Nephron (organoid): ENCODE measurements around the gene CACNA2D3.

Source experiments
- H3K27ac Mint-ChIP-seq, 3 experiments: 2 replicates each; pipeline ENCODE4 v1.8.0; 2020; ENCODE audit warnings: mixed read lengths in 3 of 3, mild to moderate bottlenecking in 2 of 3, moderate library complexity in 1 of 3
- H3K27me3 Mint-ChIP-seq: 2 replicates; pipeline ENCODE4 v1.8.0; 2021; ENCODE audit warnings: low read depth, mild to moderate bottlenecking, moderate library complexity, mixed read lengths
- H3K36me3 Mint-ChIP-seq: 2 replicates; pipeline ENCODE4 v1.8.0; 2020; ENCODE audit warnings: low read depth, mixed read lengths
- H3K4me1 Mint-ChIP-seq: 2 replicates; pipeline ENCODE4 v1.8.0; 2020; ENCODE audit warnings: mixed read lengths
- H3K4me3 Mint-ChIP-seq, 3 experiments: 2 replicates each; pipeline ENCODE4 v1.8.0; 2020; ENCODE audit warnings: mild to moderate bottlenecking in 3 of 3, mixed read lengths in 3 of 3, moderate library complexity in 2 of 3
- H3K9me3 Mint-ChIP-seq: 2 replicates; pipeline ENCODE4 v1.8.0; 2020; ENCODE audit warnings: mixed read lengths
- CTCF ChIP-seq, 3 experiments: fragments of 200-600 bp; sonication (generic); IDR thresholded peaks; one replicate each; pipeline ENCODE4 v1.5.0; 2021; ENCODE audit warnings: antibody characterized with exemption in 3 of 3; ENCODE audit not compliant: unreplicated experiment in 3 of 3

CACNA2D3 gene

GRCh38 chr3:54518011-54518675 lies 395.8 kb downstream of the CACNA2D3 start:
- no peaks in the 10 kb centered on the region for H3K36me3 Mint-ChIP-seq
- H3K4me1 Mint-ChIP-seq = no peaks in the 10 kb centered on the region
- no peak overlapping the region for H3K4me3 Mint-ChIP-seq
- peaks cover 4% of the 10 kb centered on the region for H3K27me3 Mint-ChIP-seq
- H3K27ac Mint-ChIP-seq = no peak overlapping the region
- peaks cover 18% of the 10 kb centered on the region for H3K9me3 Mint-ChIP-seq
- TF ChIP-seq CTCF (IDR thresholded peaks at IDR 0.05; ENCODE audit: unreplicated experiment in 3 of 3) = no peak

GRCh38 chr3:54519493-54519892 lies 397.1 kb downstream of the CACNA2D3 start:
- Mint-ChIP-seq H3K27me3 (peaks cover 4% of the 10 kb centered on the region), H3K4me3 (no peak overlapping the region), H3K4me1 (no peaks in the 10 kb centered on the region), H3K9me3 (peaks cover 28% of the 10 kb centered on the region), H3K36me3 (no peaks in the 10 kb centered on the region), H3K27ac (no peak overlapping the region)
- TF ChIP-seq CTCF (IDR thresholded peaks at IDR 0.05; ENCODE audit: unreplicated experiment in 3 of 3) = no peak

GRCh38 chr3:54520060-54520459 lies 397.7 kb downstream of the CACNA2D3 start:
- Mint-ChIP-seq H3K27me3 (peaks cover 4% of the 10 kb centered on the region), H3K36me3 (no peaks in the 10 kb centered on the region), H3K4me3 (no peak overlapping the region), H3K27ac (no peak overlapping the region), H3K9me3 (peaks cover 31% of the 10 kb centered on the region), H3K4me1 (no peaks in the 10 kb centered on the region)
- no peak for TF ChIP-seq CTCF (IDR thresholded peaks at IDR 0.05; ENCODE audit: unreplicated experiment in 3 of 3)

- H3K27me3 Mint-ChIP-seq = peaks cover 4% of the 10 kb centered on the region
- no peak overlapping the region for H3K27ac Mint-ChIP-seq
- peaks cover 3% of the 10 kb centered on the region for H3K36me3 Mint-ChIP-seq
- peaks cover 15% of the 10 kb centered on the region for H3K4me1 Mint-ChIP-seq
- TF ChIP-seq CTCF (IDR thresholded peaks at IDR 0.05; ENCODE audit: unreplicated experiment in 3 of 3) = no peak
- peaks cover 27% of the 10 kb centered on the region for H3K9me3 Mint-ChIP-seq
- H3K4me3 Mint-ChIP-seq = no peak overlapping the region
These were observed 405.2 kb downstream of the CACNA2D3 start for GRCh38 chr3:54527521-54527920.

- no peak for TF ChIP-seq CTCF (IDR thresholded peaks at IDR 0.05; ENCODE audit: unreplicated experiment in 3 of 3)
- Mint-ChIP-seq H3K9me3 (peaks cover 25% of the 10 kb centered on the region), H3K27ac (no peak overlapping the region)
These were observed 405.6 kb downstream of the CACNA2D3 start for GRCh38 chr3:54527953-54528352.

GRCh38 chr3:54528668-54529067 lies 406.3 kb downstream of the CACNA2D3 start:
- no peak overlapping the region for H3K27ac Mint-ChIP-seq
- peaks cover 15% of the 10 kb centered on the region for H3K4me1 Mint-ChIP-seq
- peaks cover 22% of the 10 kb centered on the region for H3K9me3 Mint-ChIP-seq
- peaks cover 3% of the 10 kb centered on the region for H3K36me3 Mint-ChIP-seq
- no peak overlapping the region for H3K4me3 Mint-ChIP-seq
- peaks cover 10% of the 10 kb centered on the region for H3K27me3 Mint-ChIP-seq
- no peak for TF ChIP-seq CTCF (IDR thresholded peaks at IDR 0.05; ENCODE audit: unreplicated experiment in 3 of 3)

More at GRCh38 chr3:54527953-54528352, 405.6 kb downstream of the CACNA2D3 start:
- H3K27me3 Mint-ChIP-seq = peaks cover 7% of the 10 kb centered on the region
- H3K4me3 Mint-ChIP-seq = no peak overlapping the region
- peaks cover 15% of the 10 kb centered on the region for H3K4me1 Mint-ChIP-seq
- peaks cover 3% of the 10 kb centered on the region for H3K36me3 Mint-ChIP-seq
